ENCODE measurements around the gene CLEC1B.
"Not testable (repeated sequence)": the region's sequence is repeated elsewhere in the genome, so short reads cannot be mapped to it uniquely, and the experiment has no call there.

The CLEC1B gene
- total RNA-seq, result 0 reads per million in 3 experiments

DNA sequence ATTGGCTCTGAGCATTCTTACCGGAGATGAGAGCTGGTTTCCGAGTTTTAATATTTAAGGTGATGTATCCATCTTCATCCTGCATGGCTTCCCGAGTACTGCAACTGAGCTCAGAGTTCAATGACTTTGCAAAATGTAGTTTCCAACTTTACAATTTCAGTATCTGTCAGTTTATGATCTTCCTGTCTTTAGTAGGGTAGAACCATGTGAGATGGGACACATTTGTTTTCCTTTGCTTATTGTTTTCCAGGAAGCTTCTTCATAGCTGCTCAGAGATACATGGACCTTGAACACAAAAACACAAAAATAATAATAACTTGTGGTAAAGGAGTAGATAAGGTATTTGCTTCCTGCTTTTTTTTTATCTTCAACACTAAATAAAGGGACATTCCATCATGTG lies at the start of gene CLEC1B:
CLEC1B (minus strand) TSS at position 106 of the 400 bp plus-strand sequence; CDS start at position 85, 21 bp downstream.
- DNase-seq, result no peak

DNA sequence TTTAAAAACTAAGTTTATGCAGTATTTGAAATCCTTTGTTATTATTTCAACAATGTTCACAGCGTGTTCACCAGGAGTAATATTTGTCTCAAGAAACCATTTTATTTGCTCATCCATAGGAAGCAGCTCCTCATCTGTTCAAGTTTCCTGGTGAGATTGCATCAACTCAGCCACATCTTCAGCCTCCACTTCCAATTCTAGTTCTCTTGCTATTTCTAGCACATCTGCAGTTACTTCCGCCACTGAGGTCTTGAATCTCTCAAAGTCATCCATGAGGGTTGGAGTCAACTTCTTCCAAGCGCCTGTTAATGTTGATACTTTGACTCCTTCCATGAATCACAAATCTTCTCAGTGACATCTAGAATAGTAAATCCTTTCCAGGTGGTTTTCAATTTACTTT lies 49.6 kb upstream of the CLEC1B start:
- DNase-seq, result no peak

- no peak for DNase-seq
These were observed 43.2 kb upstream of the CLEC1B start for GRCh38 chr12:10042167-10042566.

GRCh38 chr12:10033783-10034545 lies 35.0 kb upstream of the CLEC1B start:
- DNase-seq, result no peak

- DNase-seq, result no peak
These were observed 32.9 kb upstream of the CLEC1B start for GRCh38 chr12:10031771-10032175.

DNA sequence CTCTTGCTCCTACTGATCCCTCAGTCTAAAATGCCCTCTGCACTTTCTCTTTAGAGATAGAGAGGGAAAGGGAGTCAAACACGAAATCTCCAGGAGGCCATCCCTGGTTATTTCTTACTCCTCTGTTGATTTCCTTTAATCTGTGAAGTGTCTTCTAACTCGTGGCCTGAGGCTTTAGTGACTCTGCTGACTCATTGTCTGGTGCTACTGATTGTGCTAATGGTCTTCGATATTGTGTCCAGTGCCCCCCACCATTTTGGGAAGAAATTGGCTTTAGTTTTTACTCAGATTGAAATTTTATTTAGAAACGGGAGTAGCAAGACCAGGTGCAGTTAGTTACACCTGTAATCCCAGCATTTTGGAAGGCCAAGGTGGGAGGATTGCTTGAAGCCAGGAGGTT lies 32.4 kb upstream of the CLEC1B start:
- no peak for DNase-seq

GRCh38 chr12:10030446-10030845 lies 31.5 kb upstream of the CLEC1B start, which contains the start of gene CLEC9A:
Gene CLEC9A, plus strand, starts transcription at chr12:10030682. Its CDS starts 22,006 bp downstream, at chr12:10052688.
- no peak for DNase-seq

DNA sequence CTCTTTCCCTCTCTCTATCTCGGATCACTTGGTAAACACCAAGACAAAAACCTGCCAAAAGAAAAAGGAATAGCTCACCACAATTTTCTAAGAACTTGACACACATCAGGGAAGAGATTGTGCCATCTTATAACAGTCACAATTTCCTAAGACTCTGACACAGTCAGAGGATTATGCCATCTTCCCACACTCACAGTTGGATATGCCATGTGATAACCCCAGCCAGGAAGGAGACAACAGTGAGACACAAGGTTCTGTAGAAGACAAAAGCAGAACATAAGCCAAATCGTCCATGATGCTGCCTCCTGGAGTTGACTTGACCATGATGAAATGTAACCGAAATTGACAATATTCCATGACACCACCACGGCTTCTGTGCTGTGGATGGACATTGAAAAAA lies 28.8 kb upstream of the CLEC1B start:
- no peak for DNase-seq

DNA sequence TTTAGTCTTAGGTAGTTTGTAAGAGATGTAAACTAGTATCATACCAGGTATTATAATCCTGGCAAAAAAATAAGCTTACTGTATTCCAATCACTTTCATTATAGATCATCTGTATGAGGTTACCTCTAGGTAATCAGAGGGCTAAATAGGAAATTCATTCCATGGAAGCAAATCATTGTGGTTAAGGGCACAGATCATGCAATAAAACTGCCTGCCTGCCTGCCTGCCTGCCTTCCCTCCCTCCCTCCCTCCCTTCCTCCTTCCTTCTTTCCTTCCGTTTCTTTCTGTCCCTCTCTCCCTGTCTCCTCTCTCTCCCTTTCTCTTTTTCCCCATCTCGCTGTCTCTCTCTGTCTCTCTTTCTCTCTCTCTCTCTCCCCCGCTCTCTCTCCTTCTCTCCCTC lies 28.4 kb upstream of the CLEC1B start:
- DNase-seq, result no peak

- not testable (repeated sequence) for DNase-seq
These were observed 27.7 kb upstream of the CLEC1B start for GRCh38 chr12:10026666-10027065.

DNA sequence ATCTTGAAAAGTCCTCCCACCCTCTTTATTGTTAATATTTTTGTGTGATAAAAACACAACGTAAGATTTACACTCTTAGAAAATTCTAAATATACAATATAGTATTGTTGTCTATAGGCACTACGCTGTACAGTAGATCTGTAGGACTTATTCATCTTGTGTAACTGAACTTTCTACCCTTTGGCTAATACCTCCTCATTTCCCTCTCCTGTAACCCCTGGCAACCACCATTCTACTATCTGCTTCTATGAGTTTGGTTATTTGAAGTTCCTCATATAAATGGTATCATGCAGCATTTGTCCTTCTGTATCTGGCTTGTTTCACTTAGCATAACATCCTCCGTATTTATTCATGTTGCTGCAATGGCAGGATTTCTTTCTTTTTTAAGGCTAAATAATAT lies 26.3 kb upstream of the CLEC1B start:
- DNase-seq, result no peak

DNA sequence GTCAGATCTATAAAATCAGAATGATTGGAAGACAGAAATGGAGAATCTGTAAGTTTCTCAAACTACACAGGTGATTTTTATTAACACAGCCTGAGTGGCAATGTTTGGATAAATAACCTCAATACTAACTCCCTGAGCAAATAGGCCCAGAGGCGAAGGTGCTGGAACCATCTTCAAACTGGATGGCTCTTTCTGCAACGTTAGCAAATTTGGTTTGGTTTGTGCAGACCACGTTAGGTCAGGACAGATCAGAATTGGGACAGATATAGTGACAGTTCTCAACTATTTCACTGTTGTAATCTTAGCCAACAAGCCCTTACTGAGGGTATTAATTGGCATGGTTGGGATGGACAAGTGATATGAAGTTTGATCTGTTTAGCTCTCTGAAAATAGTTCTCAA lies 22.4 kb upstream of the CLEC1B start:
- no peak for DNase-seq

- no peak for DNase-seq
These were observed 19.5 kb upstream of the CLEC1B start for GRCh38 chr12:10018386-10018785.

DNA sequence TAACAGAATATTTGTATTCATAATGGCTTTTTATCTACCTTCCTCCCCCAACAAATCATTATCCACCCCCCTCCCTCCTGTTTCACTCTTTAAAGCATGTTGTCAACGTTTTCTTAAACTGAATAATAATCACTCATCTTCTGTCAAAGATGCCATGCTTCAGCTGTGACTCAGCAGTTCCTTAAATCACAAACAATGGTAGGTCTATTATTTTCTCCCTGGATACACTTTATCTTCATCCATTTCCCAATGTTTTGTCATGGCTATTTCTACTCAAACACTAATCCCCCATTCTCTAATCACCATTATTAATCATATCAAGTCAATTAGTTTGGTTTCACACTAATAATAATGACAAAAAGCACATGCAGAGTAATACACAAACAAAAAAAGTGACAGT lies 18.0 kb upstream of the CLEC1B start:
- no peak for DNase-seq

GRCh38 chr12:10015450-10015849 lies 16.5 kb upstream of the CLEC1B start:
- DNase-seq, result no peak

DNA sequence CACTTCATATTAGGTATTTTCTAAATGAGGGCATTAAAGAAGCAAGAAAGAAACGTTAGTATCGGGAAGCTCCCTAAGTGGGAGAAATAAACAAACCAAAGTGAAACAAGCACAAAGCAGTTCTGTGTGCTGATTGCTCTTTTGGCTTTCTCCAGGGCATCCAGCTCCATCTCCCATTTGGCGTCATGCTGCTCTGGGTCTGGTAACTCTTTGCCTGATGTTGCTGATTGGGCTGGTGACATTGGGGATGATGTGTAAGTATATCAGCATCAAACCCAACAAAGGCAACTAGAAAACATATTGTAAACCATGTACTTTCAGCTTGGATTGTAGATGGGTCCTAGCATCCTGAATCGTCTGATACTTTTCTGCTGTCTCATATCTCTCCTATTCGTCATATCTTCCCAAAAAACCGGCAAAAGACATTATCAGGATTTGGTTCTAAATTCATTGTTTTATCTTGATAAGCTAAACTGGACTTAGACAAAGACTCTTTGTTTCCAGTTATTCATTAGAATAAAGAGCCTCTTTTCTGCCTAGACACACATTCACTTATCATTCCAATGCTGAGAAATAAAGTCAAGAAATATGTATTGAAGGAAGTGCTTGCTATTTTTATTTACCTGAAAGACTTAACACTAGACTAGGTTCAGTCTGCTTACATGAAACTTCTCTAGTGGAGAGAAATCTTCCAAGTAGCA lies 13.9 kb upstream of the CLEC1B start:
- no peak for DNase-seq

DNA sequence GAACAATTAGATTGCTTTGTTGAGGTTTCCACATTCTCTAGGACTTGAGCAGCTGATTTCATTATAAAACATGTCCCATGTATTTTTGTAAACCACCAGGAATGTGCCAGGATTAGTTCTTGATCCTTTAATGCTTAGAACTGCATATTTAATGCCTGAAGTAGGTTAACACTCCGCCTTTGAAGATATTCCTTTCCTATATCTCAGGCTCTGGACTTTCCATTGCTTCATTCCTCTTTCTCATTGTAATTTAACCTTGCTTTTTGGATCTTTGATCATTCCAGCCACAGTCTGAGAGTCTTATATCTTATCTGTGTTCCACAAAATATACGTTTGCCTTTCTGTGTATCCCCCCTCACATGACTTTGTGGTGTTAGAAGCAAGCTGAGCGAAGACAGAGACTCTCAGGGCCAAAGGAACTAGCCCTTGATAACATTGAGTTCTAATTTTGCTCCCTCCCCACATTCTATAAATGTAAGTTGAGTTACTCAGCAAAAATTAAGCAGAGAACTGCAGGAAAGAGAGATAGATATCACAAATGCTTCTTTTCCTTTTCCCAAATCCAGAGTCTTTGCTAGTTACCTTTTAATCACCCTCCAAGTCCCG lies 2.4 kb upstream of the CLEC1B start:
- no peak for DNase-seq

DNA sequence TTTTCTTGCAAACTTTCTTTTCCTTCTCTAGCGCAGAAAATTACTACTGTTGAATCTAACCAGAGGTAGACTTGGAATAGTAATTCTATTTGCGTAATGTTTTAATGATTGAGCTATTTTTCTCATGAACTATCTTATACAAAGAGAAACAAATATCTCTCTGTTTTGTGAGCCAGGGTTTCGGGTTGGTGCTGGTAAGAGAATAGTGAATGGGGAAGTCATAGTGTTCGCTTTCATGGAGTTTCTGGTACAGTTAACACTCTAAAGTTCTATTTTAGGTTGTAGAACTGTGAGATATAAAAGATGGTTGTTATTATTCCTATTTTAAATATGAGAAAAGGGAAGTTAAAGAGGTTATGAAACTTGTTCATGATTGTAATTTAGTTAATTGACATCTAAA lies 6.6 kb downstream of the CLEC1B start:
- no peak for DNase-seq

DNA sequence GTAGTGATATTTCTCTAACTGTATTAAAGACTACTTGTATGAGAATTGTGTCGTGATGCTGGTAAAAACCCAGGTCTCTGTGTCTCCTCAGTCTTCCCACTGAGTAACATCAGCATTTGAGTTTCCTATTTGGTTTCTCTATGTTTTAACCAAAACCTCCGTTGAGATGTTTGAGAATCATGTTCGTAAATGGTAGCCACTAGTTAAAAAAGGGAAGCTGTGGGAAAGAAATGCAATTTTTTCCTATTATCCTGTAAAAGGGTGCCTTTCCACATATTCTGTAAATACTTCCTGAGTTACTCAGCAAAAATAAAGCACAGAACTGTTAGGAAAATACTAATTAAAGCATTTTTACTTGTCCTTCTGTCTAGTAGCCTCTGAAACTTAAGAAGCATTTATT lies 7.0 kb downstream of the CLEC1B start:
- no peak for DNase-seq

GRCh38 chr12:9980126-9980525 lies 18.8 kb downstream of the CLEC1B start:
- DNase-seq, result no peak

- DNase-seq, result no peak
These were observed 21.0 kb downstream of the CLEC1B start for GRCh38 chr12:9977916-9978315.

DNA sequence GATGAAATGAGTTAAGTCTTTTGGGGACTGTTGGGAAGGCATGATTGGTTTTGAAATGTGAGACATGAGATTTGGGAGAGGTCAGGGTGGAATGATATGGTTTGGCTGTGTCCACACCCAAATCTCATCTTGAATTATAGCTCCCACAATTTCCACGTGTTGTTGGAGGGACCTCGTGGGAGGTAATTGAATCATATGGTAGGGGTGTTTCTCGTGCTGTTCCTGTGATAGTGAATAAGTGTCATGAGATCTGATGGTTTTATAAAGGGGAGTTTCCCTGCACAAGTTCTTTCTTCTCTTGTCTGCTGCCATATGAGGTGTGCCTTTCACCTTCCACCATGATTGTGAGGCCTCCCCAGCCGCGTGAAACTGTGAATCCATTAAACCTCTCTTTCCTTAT lies 22.3 kb downstream of the CLEC1B start:
- DNase-seq, result not testable (repeated sequence)

DNA sequence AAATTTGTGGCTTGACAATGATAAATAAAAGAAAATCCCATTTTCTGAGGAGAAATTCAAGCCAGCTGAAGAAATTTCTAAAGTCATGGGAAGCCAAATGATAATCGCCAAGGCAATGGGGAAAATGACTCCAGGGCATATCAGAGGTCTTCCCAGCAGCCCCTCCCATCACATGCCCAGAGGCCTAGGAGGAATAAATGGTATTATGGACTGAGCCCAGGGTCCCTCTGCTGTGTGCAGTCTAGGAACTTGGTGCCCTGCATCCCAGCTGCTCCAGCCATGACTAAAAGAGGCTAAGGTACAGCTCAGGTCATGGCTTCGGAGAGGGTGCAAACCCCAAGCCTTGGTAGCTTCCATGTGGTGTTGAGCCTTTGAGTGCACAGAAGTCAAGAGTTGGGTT lies 23.3 kb downstream of the CLEC1B start:
- DNase-seq, result no peak

DNA sequence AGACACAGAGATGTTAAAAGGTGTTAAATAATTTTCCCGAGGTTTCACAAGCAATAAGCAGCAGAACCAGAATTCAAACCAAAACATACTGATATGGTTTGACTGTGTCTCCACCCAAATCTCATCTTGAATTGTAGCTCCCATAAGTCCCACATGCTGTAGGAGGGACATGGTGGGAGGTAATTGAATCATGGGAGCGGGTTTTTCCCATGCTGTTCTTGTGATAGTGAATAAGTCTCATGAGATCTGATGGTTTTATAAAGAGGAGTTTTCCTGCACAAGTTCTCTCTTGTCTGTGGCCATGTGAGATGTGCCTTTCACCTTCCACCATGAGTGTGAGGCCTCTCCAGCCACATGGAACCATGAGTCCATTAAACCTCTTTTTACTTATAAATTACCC lies 24.2 kb downstream of the CLEC1B start:
- DNase-seq, result not testable (repeated sequence)

Measured in central memory CD4-positive, alpha-beta T cell (primary cell).